OCI-LY1 (cell line): ENCODE data around the gene KRT2.

ENCODE experiments used
- CTCF ChIP-seq: fragments of 200-600 bp; sonication (generic), shearing (Covaris generic); IDR thresholded peaks from 2 replicates; pipeline ENCODE4 v1.5.1; 2017; ENCODE audit warnings: mild to moderate bottlenecking, antibody characterized with exemption, low read length, moderate library complexity, mixed read lengths
- EZH2 ChIP-seq: fragments of 200-600 bp; sonication (generic), shearing (Covaris generic); IDR thresholded peaks from 2 replicates; pipeline ENCODE4 v1.8.0; 2017; ENCODE audit warnings: borderline replicate concordance, mixed run types, mild to moderate bottlenecking, antibody characterized with exemption, low read length, moderate library complexity, mixed read lengths

DNA sequence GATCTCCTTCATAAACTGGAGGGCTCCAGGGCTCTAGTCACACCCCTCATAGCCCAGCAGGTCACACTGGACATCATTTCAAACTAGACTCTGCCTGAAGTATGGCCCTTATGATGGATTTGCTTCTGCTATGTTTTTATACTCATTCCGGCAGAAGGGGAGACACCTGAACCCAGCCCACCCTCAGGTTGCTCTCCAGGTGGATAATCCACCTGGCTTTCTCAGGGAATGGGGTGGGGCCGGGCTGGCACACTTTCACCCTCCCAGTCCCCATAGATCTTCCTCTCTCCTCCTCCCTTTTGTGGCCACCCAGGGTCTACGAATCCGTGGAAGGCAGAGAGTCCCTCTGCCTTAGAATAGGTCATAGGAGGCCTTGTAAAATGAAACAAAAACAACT, 23.9 kb downstream of the KRT2 start:
- TF ChIP-seq CTCF: no peak
- TF ChIP-seq EZH2: no peak
